K562 (cell line): ENCODE results near the gene NECAB2. TPM values are rescaled to one million over a fixed set of nuclear protein-coding genes. Genes with fewer than 3 reads are reported as not detected.

Experiments used
- ATF7 ChIP-seq: fragments of 450-650 bp; IDR thresholded peaks from 2 replicates; pipeline ENCODE4 v1.7.1; 2014; ENCODE audit warnings: mild to moderate bottlenecking, moderate library complexity
- CLOCK ChIP-seq: fragments of 250-450 bp; sonication (Bioruptor Pico); IDR thresholded peaks from 2 replicates; pipeline ENCODE4 v1.4.0; 2020; ENCODE audit warnings: mild to moderate bottlenecking, moderate library complexity, borderline replicate concordance
- CREM ChIP-seq: IDR thresholded peaks from 2 replicates; pipeline ENCODE4 v1.6.1; 2014; ENCODE audit warnings: antibody characterized with exemption, low read depth
- IRF9 ChIP-seq: fragments of 450-650 bp; IDR thresholded peaks from 2 replicates; pipeline ENCODE4 v1.6.1; 2016; ENCODE audit warnings: missing biosample characterization, missing genetic modification characterization
- LEF1 ChIP-seq: fragments of 450-650 bp; IDR thresholded peaks from 2 replicates; pipeline ENCODE4 v1.6.1; 2016; ENCODE audit warnings: mild to moderate bottlenecking
- NFE2 ChIP-seq: IDR thresholded peaks from 2 replicates; pipeline ENCODE4 v1.6.1; 2014; ENCODE audit warnings: antibody characterized with exemption, low read depth
- ZNF133 ChIP-seq: fragments of 250-450 bp; sonication (Bioruptor Pico); IDR thresholded peaks from 2 replicates; pipeline ENCODE4 v1.4.0; 2020; ENCODE audit warnings: mild to moderate bottlenecking
- ZNF224 ChIP-seq: sonication (generic); formaldehyde crosslinking; IDR thresholded peaks from 2 replicates; pipeline ENCODE4 v1.8.0; 2022; ENCODE audit warnings: mild to moderate bottlenecking, missing genetic modification reagents
- polyA plus RNA-seq, 8 experiments: library from polyadenylated mRNA; depleted of rRNA in 4 of 8; stranded (reverse) in 5 of 8; unstranded in 3 of 8; fragments of >200 nt; fragmentation: Nextera tagmentation in 2 of 8; fragmentation: Illumina TruSeq in 1 of 8; extraction: Ambion mirVana in 2 of 8; extraction: Trizol in 1 of 8; gene quantifications; 2 replicates each; pipeline versions ENCODE4 v1.2.1 to v1.2.3, GENCODE V29; 2011 to 2014; ENCODE audit warnings: inconsistent platforms in 1 of 8, missing spikeins in 1 of 8
- total RNA-seq, 7 experiments: library from RNA; depleted of rRNA in 6 of 7; stranded (reverse); fragments of >200 nt in 6 of 7; fragmentation: Illumina TruSeq in 2 of 7; extraction: Trizol in 2 of 7; gene quantifications; 2 replicates each; pipeline versions ENCODE4 v1.2.1 to v1.2.3, GENCODE V29; 2011 to 2021; ENCODE audit warnings: low replicate concordance in 1 of 7
- TF ChIP-seq, protein P1 (sequence below): fragments of 450-650 bp; IDR thresholded peaks from 2 replicates; pipeline ENCODE4 v1.6.1; 2016; ENCODE audit warnings: mild to moderate bottlenecking, moderate library complexity
- TF ChIP-seq, protein P2 (sequence below): fragments of 250-450 bp; sonication (Bioruptor Pico); IDR thresholded peaks from 2 replicates; pipeline ENCODE4 v1.5.0; 2021; ENCODE audit warnings: mild to moderate bottlenecking, moderate library complexity

Gene NECAB2
- total and polyA plus RNA-seq, 9 of the 15 experiments (the other 6 are each of a cell fraction or from before 2014, with no cell fraction given) = 0.03 to 0.28 TPM; not detected in 7

DNA sequence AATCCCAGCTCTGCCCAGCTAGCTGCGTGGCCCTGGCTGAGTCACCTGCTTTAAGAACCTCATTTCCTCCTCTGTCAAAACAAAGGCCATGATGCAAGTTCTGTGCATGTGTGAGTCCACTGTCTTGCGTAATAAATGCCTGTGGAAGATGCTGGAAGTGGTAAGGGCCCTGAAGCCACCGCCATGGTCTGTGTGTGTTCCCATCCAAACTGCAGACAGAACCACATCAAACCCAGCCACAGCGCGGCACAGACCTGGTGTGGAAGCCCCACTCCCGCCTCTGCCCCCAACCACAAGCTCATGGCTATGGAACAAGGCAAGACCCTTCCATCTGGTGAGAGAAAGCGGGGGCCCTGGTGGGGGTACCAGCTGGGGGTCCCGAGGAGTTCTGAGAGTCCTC, 26.0 kb downstream of the NECAB2 start (continued):
- 0 out of 2 replicates have a peak, but pooled peaks have one; percentile 35 for TF ChIP-seq IRF9
- TF ChIP-seq CLOCK (CRISPR knock-in tag) = no peak
- TF ChIP-seq CREM = 0 out of 2 replicates have a peak, but pooled peaks have one; percentile 20
- TF ChIP-seq, protein P1, sequence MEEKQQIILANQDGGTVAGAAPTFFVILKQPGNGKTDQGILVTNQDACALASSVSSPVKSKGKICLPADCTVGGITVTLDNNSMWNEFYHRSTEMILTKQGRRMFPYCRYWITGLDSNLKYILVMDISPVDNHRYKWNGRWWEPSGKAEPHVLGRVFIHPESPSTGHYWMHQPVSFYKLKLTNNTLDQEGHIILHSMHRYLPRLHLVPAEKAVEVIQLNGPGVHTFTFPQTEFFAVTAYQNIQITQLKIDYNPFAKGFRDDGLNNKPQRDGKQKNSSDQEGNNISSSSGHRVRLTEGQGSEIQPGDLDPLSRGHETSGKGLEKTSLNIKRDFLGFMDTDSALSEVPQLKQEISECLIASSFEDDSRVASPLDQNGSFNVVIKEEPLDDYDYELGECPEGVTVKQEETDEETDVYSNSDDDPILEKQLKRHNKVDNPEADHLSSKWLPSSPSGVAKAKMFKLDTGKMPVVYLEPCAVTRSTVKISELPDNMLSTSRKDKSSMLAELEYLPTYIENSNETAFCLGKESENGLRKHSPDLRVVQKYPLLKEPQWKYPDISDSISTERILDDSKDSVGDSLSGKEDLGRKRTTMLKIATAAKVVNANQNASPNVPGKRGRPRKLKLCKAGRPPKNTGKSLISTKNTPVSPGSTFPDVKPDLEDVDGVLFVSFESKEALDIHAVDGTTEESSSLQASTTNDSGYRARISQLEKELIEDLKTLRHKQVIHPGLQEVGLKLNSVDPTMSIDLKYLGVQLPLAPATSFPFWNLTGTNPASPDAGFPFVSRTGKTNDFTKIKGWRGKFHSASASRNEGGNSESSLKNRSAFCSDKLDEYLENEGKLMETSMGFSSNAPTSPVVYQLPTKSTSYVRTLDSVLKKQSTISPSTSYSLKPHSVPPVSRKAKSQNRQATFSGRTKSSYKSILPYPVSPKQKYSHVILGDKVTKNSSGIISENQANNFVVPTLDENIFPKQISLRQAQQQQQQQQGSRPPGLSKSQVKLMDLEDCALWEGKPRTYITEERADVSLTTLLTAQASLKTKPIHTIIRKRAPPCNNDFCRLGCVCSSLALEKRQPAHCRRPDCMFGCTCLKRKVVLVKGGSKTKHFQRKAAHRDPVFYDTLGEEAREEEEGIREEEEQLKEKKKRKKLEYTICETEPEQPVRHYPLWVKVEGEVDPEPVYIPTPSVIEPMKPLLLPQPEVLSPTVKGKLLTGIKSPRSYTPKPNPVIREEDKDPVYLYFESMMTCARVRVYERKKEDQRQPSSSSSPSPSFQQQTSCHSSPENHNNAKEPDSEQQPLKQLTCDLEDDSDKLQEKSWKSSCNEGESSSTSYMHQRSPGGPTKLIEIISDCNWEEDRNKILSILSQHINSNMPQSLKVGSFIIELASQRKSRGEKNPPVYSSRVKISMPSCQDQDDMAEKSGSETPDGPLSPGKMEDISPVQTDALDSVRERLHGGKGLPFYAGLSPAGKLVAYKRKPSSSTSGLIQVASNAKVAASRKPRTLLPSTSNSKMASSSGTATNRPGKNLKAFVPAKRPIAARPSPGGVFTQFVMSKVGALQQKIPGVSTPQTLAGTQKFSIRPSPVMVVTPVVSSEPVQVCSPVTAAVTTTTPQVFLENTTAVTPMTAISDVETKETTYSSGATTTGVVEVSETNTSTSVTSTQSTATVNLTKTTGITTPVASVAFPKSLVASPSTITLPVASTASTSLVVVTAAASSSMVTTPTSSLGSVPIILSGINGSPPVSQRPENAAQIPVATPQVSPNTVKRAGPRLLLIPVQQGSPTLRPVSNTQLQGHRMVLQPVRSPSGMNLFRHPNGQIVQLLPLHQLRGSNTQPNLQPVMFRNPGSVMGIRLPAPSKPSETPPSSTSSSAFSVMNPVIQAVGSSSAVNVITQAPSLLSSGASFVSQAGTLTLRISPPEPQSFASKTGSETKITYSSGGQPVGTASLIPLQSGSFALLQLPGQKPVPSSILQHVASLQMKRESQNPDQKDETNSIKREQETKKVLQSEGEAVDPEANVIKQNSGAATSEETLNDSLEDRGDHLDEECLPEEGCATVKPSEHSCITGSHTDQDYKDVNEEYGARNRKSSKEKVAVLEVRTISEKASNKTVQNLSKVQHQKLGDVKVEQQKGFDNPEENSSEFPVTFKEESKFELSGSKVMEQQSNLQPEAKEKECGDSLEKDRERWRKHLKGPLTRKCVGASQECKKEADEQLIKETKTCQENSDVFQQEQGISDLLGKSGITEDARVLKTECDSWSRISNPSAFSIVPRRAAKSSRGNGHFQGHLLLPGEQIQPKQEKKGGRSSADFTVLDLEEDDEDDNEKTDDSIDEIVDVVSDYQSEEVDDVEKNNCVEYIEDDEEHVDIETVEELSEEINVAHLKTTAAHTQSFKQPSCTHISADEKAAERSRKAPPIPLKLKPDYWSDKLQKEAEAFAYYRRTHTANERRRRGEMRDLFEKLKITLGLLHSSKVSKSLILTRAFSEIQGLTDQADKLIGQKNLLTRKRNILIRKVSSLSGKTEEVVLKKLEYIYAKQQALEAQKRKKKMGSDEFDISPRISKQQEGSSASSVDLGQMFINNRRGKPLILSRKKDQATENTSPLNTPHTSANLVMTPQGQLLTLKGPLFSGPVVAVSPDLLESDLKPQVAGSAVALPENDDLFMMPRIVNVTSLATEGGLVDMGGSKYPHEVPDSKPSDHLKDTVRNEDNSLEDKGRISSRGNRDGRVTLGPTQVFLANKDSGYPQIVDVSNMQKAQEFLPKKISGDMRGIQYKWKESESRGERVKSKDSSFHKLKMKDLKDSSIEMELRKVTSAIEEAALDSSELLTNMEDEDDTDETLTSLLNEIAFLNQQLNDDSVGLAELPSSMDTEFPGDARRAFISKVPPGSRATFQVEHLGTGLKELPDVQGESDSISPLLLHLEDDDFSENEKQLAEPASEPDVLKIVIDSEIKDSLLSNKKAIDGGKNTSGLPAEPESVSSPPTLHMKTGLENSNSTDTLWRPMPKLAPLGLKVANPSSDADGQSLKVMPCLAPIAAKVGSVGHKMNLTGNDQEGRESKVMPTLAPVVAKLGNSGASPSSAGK = peak; percentile 11; the same call in 1 of the 2 replicates
- TF ChIP-seq ATF7 = peak; percentile 30; the same call in 1 of the 2 replicates
- TF ChIP-seq, protein P2, sequence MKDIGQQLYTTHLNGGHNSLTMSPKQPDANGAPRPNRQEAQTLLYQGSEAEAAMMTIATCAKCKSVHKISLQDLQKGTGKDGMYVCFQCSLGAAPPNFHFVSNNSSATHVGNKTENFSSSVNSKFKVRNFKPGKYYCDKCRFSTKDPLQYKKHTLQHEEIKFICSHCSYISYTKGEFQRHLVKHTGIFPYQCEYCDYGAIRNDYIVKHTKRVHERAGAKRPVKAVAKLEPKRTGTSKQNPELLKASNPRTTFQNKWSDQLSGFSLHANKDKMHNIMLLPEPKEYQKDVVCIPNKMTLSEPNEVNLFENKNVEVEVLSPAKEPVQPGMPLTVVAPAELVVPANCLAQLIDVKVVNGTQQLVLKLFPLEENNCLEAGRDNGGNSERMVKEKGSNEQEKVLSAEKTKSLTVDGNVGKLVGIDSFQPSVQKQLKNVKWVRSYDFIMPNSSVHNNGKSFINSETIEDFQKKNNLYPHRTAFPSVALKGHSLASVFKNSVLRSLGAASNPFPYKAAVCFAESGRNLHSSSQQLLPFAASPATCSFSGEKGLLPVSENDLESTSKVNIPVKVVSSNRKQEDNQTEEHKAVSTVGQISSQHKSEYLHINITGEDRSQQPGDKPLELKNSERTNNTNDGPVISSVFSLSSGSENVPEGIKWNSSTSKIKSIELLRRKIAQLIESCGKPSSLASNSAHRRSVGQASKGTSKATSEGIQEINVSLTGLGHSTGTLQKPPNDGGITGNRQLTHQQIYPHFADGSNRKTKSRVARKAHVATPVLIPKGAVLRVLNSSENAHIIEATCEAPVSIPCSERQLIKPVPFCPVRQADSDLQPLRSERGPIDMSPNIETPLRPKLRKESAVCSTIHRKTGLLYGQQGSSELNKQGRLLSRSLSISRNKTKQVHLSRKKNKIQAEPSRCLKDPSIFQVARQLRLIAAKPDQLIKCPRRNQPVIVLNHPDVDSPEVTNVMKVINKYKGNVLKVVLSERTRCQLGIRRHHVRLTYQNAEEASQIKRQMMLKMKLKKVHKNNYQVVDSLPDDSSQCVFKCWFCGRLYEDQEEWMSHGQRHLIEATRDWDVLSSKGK (CRISPR knock-in tag) = no peak
- no peak for TF ChIP-seq LEF1
- TF ChIP-seq ZNF224 (CRISPR knock-in tag) = no peak
- TF ChIP-seq ZNF133 (CRISPR knock-in tag) = no peak
- no peak for TF ChIP-seq NFE2
